Stimulated activated CD4-positive, alpha-beta T cell treated with anti-CD3 and anti-CD28 coated beads, Interleukin-12 subunit alpha, Interleukin-12 subunit beta, amount 100 ng/mL, for 24 hours (primary cell): ENCODE results near the gene WDR70.
"Not testable (repeated sequence)": the region's sequence is repeated elsewhere in the genome, so short reads cannot be mapped to it uniquely, and the experiment has no call there.

ENCODE experiments used
- DNase-seq, 2 experiments: peaks; one replicate each; pipeline ENCODE4 v3.0.0-alpha.2; 2020; ENCODE audit warnings: low read depth in 2 of 2

Gene WDR70

GRCh38 chr5:37685211-37685610 is 306.1 kb downstream of the WDR70 start:
- DNase-seq: no peak

GRCh38 chr5:37685816-37686215 is 306.7 kb downstream of the WDR70 start:
- no peak for DNase-seq

GRCh38 chr5:37688925-37689324 is 309.8 kb downstream of the WDR70 start:
- DNase-seq: not testable (repeated sequence)

- not testable (repeated sequence) for DNase-seq
Measured at GRCh38 chr5:37694333-37694732, 315.2 kb downstream of the WDR70 start.

- no peak for DNase-seq
Measured at GRCh38 chr5:37694867-37695266, 315.7 kb downstream of the WDR70 start.

- DNase-seq: no peak
Measured at GRCh38 chr5:37695647-37696046, 316.5 kb downstream of the WDR70 start.

- no peak for DNase-seq
Measured at GRCh38 chr5:37696190-37697021, 317.3 kb downstream of the WDR70 start.

GRCh38 chr5:37701868-37702267 is 322.8 kb downstream of the WDR70 start:
- DNase-seq: no peak

- DNase-seq: no peak
Measured at GRCh38 chr5:37703841-37704241, 324.7 kb downstream of the WDR70 start.

- DNase-seq: no peak
Measured at GRCh38 chr5:37704406-37704805, 325.3 kb downstream of the WDR70 start.

GRCh38 chr5:37709020-37709419 is 329.9 kb downstream of the WDR70 start:
- no peak for DNase-seq

- no peak for DNase-seq
Measured at GRCh38 chr5:37710965-37711364, 331.8 kb downstream of the WDR70 start.

GRCh38 chr5:37712750-37713149 is 333.6 kb downstream of the WDR70 start:
- DNase-seq: no peak

- DNase-seq: no peak
Measured at GRCh38 chr5:37714756-37715155, 335.6 kb downstream of the WDR70 start.

- DNase-seq: no peak
Measured at GRCh38 chr5:37715361-37715760, 336.2 kb downstream of the WDR70 start.

GRCh38 chr5:37715992-37716391 is 336.9 kb downstream of the WDR70 start:
- DNase-seq: no peak

GRCh38 chr5:37716405-37716804 is 337.3 kb downstream of the WDR70 start:
- DNase-seq: no peak

- DNase-seq: no peak
Measured at GRCh38 chr5:37717276-37717612, 338.1 kb downstream of the WDR70 start.

GRCh38 chr5:37717613-37718431 is 338.7 kb downstream of the WDR70 start:
- DNase-seq: no peak

- DNase-seq: no peak
Measured at GRCh38 chr5:37720550-37720952, 341.4 kb downstream of the WDR70 start.

GRCh38 chr5:37721447-37721871 is 342.3 kb downstream of the WDR70 start:
- peak in 1 of 2 experiments; percentile 7 for DNase-seq

GRCh38 chr5:37722236-37723161 is 343.4 kb downstream of the WDR70 start:
- DNase-seq: peak in 1 of 2 experiments; percentile 8
